OCI-LY3 (cell line): ENCODE results near the gene SLC38A10.
"Not testable (repeated sequence)": the region's sequence is repeated elsewhere in the genome, so short reads cannot be mapped to it uniquely, and the experiment has no call there.

Experiments used
- H2AFZ ChIP-seq: fragments of 200-600, 300-600 bp; shearing (Covaris generic); 2 replicates; pipeline ENCODE4 v1.6.0; 2014; ENCODE audit warnings: antibody characterized with exemption, low read depth, low read length
- H3K27ac ChIP-seq: fragments of 200-600, 300-600 bp; sonication (generic); 2 replicates; pipeline ENCODE4 v1.5.1; 2014; ENCODE audit warnings: mild to moderate bottlenecking, low read length, moderate library complexity, mixed read lengths
- H3K27me3 ChIP-seq: fragments of 200-600, 300-600 bp; sonication (generic); 2 replicates; pipeline ENCODE4 v1.6.1; 2014; ENCODE audit warnings: low read depth, low read length, mixed read lengths
- H3K36me3 ChIP-seq: fragments of 200-600, 300-600 bp; sonication (generic); replicated peaks from 2 replicates; pipeline ENCODE3; 2014; ENCODE audit warnings: low read depth, low read length, mixed read lengths
- H3K4me1 ChIP-seq: fragments of 300-600, 200-600 bp; sonication (generic); 2 replicates; pipeline ENCODE4 v1.6.1; 2014; ENCODE audit warnings: low read length, mixed read lengths
- H3K4me2 ChIP-seq: fragments of 200-600, 300-600 bp; sonication (generic); 2 replicates; pipeline ENCODE4 v1.6.1; 2014; ENCODE audit warnings: low read length, mixed read lengths
- H3K4me3 ChIP-seq: fragments of 300-600, 200-600 bp; sonication (generic); 2 replicates; pipeline ENCODE4 v1.5.1; 2014; ENCODE audit warnings: antibody characterized with exemption, mild to moderate bottlenecking, low read length, moderate library complexity
- H3K79me2 ChIP-seq: fragments of 300-600, 200-600 bp; shearing (Covaris generic); 2 replicates; pipeline ENCODE4 v1.6.1; 2014; ENCODE audit warnings: mild to moderate bottlenecking, low read length, mixed read lengths
- H3K9ac ChIP-seq: fragments of 300-600, 200-600 bp; shearing (Covaris generic); 2 replicates; pipeline ENCODE4 v1.6.0; 2014; ENCODE audit warnings: mild to moderate bottlenecking, low read length, moderate library complexity
- H3K9me3 ChIP-seq: fragments of 200-600, 300-600 bp; shearing (Covaris generic); 2 replicates; pipeline ENCODE4 v1.6.1; 2014; ENCODE audit warnings: low read length, mixed read lengths; ENCODE audit not compliant: insufficient read depth
- H4K20me1 ChIP-seq: fragments of 200-600, 300-600 bp; sonication (generic); 2 replicates; pipeline ENCODE4 v1.6.1; 2016; ENCODE audit warnings: low read length, mixed read lengths; ENCODE audit not compliant: insufficient read depth
- EZH2phosphoT487 ChIP-seq: fragments of 200-600 bp; shearing (Covaris generic); IDR thresholded peaks from 2 replicates; pipeline ENCODE4 v1.6.1; 2018; ENCODE audit warnings: antibody characterized with exemption, mixed run types, low read depth
- TF ChIP-seq, protein P1 (sequence below): fragments of 200-600, 300-600 bp; sonication (generic); IDR thresholded peaks from 2 replicates; pipeline ENCODE4 v1.5.1; 2014; ENCODE audit warnings: antibody characterized with exemption, low read length, low read depth

The SLC38A10 gene

DNA sequence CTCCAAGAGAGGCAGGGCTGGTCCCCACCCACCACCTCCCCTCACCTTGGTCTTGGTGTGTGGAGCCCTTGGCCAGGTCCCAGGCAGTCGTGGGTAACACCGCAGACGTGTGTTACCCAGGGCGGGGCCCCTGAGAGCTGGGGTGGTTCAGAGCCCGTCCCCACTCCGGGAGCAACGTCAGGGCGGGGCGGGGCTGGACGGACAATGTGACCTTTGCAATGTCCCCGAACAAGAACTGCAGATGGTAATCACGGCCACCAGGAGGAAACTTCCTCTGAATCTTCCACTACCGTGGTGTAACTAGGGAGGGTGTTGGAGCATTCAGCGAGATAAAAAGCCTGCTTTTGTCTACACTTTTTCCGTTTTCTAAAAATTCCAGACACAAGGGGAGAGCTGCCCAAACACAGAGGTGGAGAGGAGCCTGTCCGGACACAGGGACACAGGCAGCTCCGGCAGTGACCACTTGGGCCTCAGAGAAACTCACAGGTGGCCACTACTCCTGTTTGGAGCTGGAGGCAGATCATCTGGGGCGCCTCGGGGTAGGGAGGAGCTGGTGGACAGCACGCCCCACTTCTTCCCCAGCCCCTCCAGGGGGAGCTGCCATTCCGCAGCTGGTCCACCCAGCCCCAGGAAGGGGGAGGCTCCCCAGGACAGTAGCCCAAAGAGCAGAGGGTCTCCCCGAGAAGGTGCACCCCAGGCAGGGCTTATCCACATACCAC, 14.2 kb upstream of the SLC38A10 start:
- no peaks in the 10 kb centered on the region for H4K20me1 ChIP-seq
- no peak overlapping the region for H3K4me2 ChIP-seq
- H3K9ac ChIP-seq: no peak overlapping the region
- no peak overlapping the region for H2AFZ ChIP-seq
- no peaks in the 10 kb centered on the region for H3K27me3 ChIP-seq
- H3K79me2 ChIP-seq: no peaks in the 10 kb centered on the region
- H3K4me1 ChIP-seq: peaks cover 5% of the 10 kb centered on the region; the same call in 1 of the 2 replicates
- H3K9me3 ChIP-seq: no peaks in the 10 kb centered on the region
- H3K4me3 ChIP-seq: no peak overlapping the region
- H3K36me3 ChIP-seq: no peaks in the 10 kb centered on the region
- TF ChIP-seq EZH2phosphoT487: no peak
- TF ChIP-seq, protein P1, sequence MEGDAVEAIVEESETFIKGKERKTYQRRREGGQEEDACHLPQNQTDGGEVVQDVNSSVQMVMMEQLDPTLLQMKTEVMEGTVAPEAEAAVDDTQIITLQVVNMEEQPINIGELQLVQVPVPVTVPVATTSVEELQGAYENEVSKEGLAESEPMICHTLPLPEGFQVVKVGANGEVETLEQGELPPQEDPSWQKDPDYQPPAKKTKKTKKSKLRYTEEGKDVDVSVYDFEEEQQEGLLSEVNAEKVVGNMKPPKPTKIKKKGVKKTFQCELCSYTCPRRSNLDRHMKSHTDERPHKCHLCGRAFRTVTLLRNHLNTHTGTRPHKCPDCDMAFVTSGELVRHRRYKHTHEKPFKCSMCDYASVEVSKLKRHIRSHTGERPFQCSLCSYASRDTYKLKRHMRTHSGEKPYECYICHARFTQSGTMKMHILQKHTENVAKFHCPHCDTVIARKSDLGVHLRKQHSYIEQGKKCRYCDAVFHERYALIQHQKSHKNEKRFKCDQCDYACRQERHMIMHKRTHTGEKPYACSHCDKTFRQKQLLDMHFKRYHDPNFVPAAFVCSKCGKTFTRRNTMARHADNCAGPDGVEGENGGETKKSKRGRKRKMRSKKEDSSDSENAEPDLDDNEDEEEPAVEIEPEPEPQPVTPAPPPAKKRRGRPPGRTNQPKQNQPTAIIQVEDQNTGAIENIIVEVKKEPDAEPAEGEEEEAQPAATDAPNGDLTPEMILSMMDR: no peak
- H3K27ac ChIP-seq: no peak overlapping the region

- not testable (repeated sequence) for H3K4me2 ChIP-seq, H3K27me3 ChIP-seq, H3K36me3 ChIP-seq, H3K9me3 ChIP-seq, H3K4me3 ChIP-seq, H3K4me1 ChIP-seq, H2AFZ ChIP-seq, H3K79me2 ChIP-seq, H3K27ac ChIP-seq, H4K20me1 ChIP-seq, H3K9ac ChIP-seq
Measured at GRCh38 chr17:81308784-81309139, 13.7 kb upstream of the SLC38A10 start.

- Histone ChIP-seq H3K9ac (no peak overlapping the region), H2AFZ (no peak overlapping the region), H3K4me1 (peaks cover 5% of the 10 kb centered on the region; the same call in 1 of the 2 replicates), H3K79me2 (no peaks in the 10 kb centered on the region), H3K4me2 (no peak overlapping the region), H3K27me3 (no peaks in the 10 kb centered on the region), H3K36me3 (no peaks in the 10 kb centered on the region), H3K4me3 (no peak overlapping the region), H3K9me3 (no peaks in the 10 kb centered on the region), H4K20me1 (no peaks in the 10 kb centered on the region), H3K27ac (no peak overlapping the region)
- TF ChIP-seq, protein P1: no peak
- TF ChIP-seq EZH2phosphoT487: no peak
Measured at GRCh38 chr17:81307636-81308560, 12.8 kb upstream of the SLC38A10 start.

DNA sequence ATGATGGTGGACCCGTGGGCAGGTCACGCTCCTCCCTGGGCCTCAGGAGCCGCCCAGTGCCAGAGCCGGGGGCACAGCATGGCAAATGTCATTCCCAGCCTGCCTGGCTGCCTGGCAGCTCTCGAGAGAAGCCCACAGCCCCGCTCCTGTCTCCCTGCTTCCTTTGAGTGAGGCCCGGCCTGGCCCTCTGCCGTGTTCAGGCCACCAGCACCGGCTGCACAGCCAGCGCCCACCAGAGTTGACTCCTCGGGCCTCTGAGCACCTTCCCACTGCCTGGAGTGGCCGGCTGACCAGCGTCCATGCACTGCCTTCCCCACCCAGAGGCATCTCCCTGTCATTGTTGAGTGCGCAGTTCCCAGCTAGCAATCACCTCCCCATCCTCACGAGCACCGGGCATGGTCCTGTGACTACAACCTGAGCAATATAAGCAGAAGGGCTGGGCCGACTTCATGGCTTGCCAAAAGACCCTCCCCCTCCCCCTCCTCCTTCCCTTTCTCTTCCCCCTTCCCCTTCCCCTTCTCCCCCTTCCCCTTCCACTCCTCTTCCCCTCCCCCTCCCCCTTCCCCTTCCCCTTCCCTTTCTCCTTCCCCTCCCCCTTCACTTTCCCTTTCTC, 11.9 kb upstream of the SLC38A10 start:
- no peaks in the 10 kb centered on the region for H3K79me2 ChIP-seq
- H2AFZ ChIP-seq: no peak overlapping the region
- H3K36me3 ChIP-seq: no peaks in the 10 kb centered on the region
- no peaks in the 10 kb centered on the region for H3K9me3 ChIP-seq
- TF ChIP-seq, protein P1: no peak
- TF ChIP-seq EZH2phosphoT487: no peak
- H3K27ac ChIP-seq: no peak overlapping the region
- no peaks in the 10 kb centered on the region for H3K27me3 ChIP-seq
- H4K20me1 ChIP-seq: no peaks in the 10 kb centered on the region
- no peak overlapping the region for H3K9ac ChIP-seq
- no peak overlapping the region for H3K4me2 ChIP-seq
- H3K4me3 ChIP-seq: no peak overlapping the region
- H3K4me1 ChIP-seq: no peaks in the 10 kb centered on the region
